OCI-M2 (cell line): ENCODE data around the gene ISY1.
"Not testable (repeated sequence)": the region's sequence is repeated elsewhere in the genome, so short reads cannot be mapped to it uniquely, and the experiment has no call there.

Experiments
- DNase-seq: peaks from one replicate; lab custom pipeline; 2025; ENCODE audit not compliant: unreplicated experiment; lab: John Stamatoyannopoulos, UW

The ISY1 gene

GRCh38 chr3:129088312-129088711 is 72.6 kb downstream of the ISY1 start:
- not testable (repeated sequence) for DNase-seq

GRCh38 chr3:129087904-129088303 is 73.0 kb downstream of the ISY1 start:
- DNase-seq = not testable (repeated sequence)

GRCh38 chr3:129087138-129087702 is 73.6 kb downstream of the ISY1 start:
- DNase-seq = no peak

GRCh38 chr3:129085818-129086217 is 75.0 kb downstream of the ISY1 start:
- no peak for DNase-seq

- no peak for DNase-seq
Observed at GRCh38 chr3:129085165-129085715, 75.6 kb downstream of the ISY1 start.

- DNase-seq = no peak
Observed at GRCh38 chr3:129084501-129084900, 76.4 kb downstream of the ISY1 start.

- no peak for DNase-seq
Observed at GRCh38 chr3:129082026-129082425, 78.8 kb downstream of the ISY1 start.

GRCh38 chr3:129081503-129081902 is 79.4 kb downstream of the ISY1 start:
- DNase-seq = no peak

- no peak for DNase-seq
Observed at GRCh38 chr3:129078510-129078909, 82.4 kb downstream of the ISY1 start.
